Limb (tissue), 2 donors: Measurements from ENCODE around the gene SLC9A9.

ENCODE experiments used
- DNase-seq, 2 donors: peaks; one replicate each; pipeline ENCODE4 v3.0.0-alpha.2; 2016; ENCODE audit errors: extremely low spot score in 2 of 2

The SLC9A9 gene

DNA sequence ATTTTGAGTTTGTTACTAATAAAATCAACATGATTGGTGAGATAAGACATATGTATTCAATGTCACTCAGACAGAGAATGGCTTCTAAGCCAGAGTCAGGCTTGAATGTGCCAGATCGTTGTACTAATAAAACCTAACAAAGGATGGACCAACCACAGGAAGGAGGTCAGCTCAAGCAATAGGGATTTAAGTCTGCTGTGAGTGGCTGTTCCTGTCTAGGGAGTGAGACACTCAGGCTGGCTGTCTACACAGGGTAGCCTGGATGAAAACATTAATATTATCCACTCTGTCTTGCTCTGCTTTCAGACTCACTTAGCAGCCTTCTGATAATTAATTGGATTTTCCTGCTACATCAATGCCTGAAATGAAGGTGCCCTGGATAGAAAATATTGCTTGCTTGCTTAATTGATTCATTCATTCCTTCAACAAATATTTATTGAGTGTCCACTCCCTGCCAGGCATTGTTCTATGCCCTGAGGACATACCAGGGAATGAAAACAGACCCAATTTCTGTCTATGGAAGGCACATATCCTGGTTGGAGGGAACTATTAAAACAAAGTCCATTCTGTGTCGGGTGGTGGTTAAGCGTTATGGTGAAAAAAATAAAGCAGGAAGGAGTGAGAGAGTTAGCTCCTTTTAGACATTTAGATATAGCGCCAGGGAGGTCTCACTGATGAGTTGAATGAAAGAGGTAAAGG, 489.3 kb downstream of the SLC9A9 start:
- no peak for DNase-seq

- DNase-seq, result no peak
These were observed 490.0 kb downstream of the SLC9A9 start for GRCh38 chr3:143358155-143358792.

DNA sequence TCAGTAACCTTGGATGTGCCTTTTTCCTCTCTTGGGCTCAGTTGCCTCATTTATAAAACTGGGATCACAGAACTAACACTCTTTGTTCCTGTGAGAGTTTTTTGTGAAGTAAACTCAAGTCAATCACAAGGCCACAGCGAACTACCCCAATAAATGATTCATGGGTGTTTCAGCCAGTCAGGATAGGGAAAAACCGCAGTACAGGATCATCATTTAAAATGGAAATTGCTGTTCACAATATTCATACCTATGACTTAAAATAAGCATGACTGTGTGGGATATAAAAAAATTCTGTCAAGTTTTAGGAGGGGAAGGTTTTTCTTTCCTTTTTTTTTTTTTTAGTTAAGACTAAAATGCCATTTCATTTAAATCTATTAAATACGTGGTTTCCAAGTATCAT, 490.6 kb downstream of the SLC9A9 start:
- no peak for DNase-seq

- no peak for DNase-seq
These were observed 491.4 kb downstream of the SLC9A9 start for GRCh38 chr3:143356839-143357238.

- DNase-seq, result no peak
These were observed 493.9 kb downstream of the SLC9A9 start for GRCh38 chr3:143354342-143354741.

DNA sequence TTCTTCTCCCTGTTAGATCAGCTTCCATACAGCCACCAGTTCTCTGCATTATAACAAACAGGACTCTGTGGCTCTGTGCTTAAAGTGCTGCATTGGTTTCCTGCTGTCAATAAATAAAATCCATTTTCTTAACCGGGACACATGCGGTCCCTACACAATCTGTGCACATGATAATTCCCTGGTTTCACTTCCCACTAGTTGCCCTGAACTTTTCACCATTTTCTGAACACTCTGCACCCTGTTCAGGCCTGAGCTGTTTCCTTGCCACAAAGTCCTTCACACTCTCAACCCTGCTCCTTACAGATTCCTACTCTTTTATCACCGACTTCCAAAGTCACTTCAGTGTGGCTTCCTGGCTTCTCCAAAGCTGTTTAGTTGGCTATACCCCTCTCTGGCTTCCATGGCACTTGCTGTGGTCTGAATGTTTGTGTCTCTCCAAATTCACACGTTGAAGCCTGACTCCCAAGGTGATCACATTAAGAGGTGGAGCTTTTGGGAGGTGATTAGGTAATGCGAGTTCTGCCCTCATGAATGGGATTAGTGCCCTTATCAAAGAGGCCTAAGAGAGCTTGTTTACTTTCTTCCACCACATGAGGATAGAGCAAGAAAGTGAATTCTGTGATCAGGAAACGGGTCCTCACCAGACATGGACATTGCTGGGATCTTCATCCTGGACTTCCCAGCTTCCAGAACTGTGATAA, 495.3 kb downstream of the SLC9A9 start:
- no peak for DNase-seq

DNA sequence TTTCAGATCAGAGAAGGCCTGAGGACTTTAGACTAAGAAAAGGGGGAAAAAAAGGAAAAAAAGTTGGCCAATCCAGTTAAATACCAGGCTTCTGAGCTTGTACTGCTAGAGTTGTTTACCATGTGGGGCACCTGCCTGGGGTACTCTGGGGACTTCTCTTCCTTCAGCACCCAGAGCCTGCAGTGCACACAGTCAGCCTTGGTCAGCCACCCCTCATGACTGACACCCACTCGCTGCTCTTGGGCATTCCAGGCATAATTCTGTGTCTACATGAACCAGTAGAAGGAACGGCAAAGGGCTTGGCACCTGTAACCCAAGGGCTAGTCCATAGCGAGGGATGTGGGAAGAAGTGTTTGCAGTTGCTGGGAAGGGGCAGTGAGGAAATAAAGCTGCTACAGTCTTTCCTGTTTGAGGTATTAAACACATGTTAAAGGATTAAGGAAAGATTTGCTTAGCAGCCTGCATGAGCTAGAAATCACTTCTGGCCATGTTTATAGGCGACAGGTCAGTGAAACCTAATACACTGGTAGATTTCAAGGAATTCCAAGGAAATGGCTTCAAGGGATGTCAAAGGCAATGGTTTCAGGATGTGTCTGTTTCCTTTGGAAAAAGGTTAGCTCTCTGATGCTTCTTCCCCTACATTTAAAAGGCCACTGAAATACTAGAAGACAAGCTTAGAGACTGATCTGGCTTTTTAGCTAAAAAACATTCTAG, 496.2 kb downstream of the SLC9A9 start:
- no peak for DNase-seq

- no peak for DNase-seq
These were observed 496.9 kb downstream of the SLC9A9 start for GRCh38 chr3:143351354-143351753.

GRCh38 chr3:143349455-143349854, 498.8 kb downstream of the SLC9A9 start:
- no peak for DNase-seq

DNA sequence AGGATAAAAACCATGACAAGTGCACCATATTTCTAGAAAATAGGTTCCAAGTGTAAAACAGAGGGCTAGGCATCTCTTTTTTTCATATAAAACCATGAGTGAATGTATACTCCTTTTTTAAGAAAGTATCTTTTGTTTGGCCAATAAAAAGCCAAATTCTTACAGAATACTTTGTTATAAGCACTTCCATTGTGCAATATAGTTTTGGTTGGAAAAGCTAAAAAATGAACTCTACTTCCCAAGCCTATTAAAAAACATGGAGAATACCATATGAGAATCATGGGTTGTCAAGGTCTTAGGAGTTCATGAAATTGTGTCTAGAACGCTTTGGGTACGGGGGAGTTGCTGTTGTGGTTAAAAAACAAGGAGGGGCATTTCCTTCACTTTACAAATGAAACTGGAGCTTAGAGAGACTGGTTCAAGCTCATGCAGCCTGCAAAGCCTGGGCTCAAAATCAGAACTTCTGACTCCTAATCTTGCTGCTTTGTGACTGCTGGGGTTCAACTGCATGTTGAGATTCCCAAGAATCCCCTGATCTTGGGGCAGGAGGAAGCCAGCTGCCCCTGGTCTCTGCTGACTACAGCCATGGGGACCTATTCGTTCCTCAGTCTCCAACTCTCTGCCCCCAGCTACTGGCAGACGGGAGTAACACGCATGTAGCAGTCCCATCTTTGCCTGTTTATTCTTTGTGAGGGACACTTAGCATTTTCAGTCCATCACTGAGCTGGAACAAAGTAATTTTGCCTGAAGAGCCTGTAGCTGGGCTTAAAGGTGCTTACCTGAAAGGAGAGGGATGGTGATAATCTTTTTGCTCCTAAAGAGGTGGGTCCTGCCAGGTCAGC, 499.6 kb downstream of the SLC9A9 start:
- DNase-seq, result no peak

GRCh38 chr3:143344516-143345165, 503.6 kb downstream of the SLC9A9 start:
- no peak for DNase-seq

DNA sequence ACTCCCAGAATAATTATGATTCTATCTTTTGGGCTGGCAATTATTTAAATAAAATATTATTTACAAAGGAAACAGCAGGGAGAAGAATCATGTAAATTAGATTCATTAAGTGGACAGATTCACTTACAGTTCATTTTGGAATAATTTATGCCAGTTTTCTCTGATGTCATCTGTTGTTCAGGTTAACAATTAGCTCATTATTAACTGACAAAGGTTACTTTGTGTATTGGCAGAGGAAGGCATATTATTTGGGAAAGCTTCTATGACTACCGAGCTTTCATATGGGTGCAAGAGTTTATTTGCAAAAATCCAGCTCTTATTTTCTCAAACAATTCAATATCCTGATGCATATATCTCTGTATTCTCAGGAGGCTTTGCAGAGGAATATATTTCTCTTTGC, 504.3 kb downstream of the SLC9A9 start:
- DNase-seq, result no peak

- no peak for DNase-seq
These were observed 505.2 kb downstream of the SLC9A9 start for GRCh38 chr3:143343031-143343430.

DNA sequence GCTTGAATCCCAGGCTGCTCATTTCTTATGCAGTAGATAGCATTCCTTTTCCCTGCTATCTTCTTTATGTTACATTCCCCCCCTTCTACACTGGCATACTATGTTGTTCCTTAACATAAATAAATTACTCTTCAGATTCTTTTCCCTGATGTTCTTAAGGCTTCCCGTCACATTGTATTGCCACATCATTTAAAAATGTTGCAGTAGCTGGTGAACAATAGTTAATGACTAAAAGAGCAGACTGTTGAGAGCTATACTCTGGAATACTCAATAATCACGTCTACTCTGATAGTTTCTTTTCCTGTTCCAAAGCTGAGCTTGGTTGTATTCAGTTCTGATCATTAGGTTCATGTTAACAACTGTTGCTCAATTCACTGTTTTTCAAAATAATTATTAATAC, 508.8 kb downstream of the SLC9A9 start:
- no peak for DNase-seq

DNA sequence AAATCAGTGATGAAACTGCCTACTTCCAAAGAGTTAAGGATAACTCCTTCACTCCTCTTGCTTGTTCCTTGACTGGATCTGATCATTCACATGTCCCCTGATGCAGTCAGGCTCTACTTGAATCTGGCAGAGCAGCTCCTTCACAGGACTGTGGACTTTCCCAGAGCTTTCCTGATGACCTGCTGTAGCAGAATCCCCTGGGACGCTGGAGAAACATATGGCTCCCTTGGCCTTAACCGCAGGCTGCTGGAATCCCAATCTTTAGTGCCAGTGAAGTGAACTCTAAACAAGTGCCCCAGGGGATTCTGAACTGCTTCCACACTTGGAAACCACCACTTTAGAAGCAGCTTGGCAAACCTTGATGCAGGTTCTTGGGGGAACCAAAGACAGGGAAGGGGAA, 510.9 kb downstream of the SLC9A9 start:
- DNase-seq, result no peak

GRCh38 chr3:143334231-143334630, 514.0 kb downstream of the SLC9A9 start:
- DNase-seq, result no peak

- no peak for DNase-seq
These were observed 514.9 kb downstream of the SLC9A9 start for GRCh38 chr3:143333367-143333766.

- DNase-seq, result no peak
These were observed 516.2 kb downstream of the SLC9A9 start for GRCh38 chr3:143332026-143332425.

- DNase-seq, result no peak
These were observed 516.9 kb downstream of the SLC9A9 start for GRCh38 chr3:143331350-143331749.

GRCh38 chr3:143330296-143330868, 517.9 kb downstream of the SLC9A9 start:
- DNase-seq, result no peak
